CD14-positive monocyte (primary cell): ENCODE data around the gene MIPEP. TPM values are rescaled to one million over a fixed set of nuclear protein-coding genes. Genes with fewer than 3 reads are reported as not detected.

Experiments
- DNase-seq, 3 donors: peaks; one replicate each; pipeline ENCODE4 v3.0.0-alpha.2; 2011 to 2022
- H2AFZ ChIP-seq: 2 replicates; pipeline ENCODE4 v1.6.0; 2012; ENCODE audit warnings: mild to moderate bottlenecking, low read depth, low read length, inconsistent platforms; ENCODE audit not compliant: insufficient read depth, poor library complexity, severe bottlenecking
- H3K27ac ChIP-seq, 2 donors: 1 replicate in 1 of 2; 2 replicates in 1 of 2; pipeline ENCODE4 v1.5.1; 2012 to 2013; ENCODE audit warnings: low read length in 2 of 2, control low read depth in 1 of 2, inconsistent platforms in 1 of 2, low read depth in 1 of 2, mild to moderate bottlenecking in 1 of 2
- H3K27me3 ChIP-seq, 2 donors: one replicate each; pipeline versions ENCODE4 v1.6.0 to v1.6.1; 2011 to 2013; ENCODE audit warnings: low read length in 2 of 2; ENCODE audit not compliant: control insufficient read depth in 2 of 2, insufficient read depth in 2 of 2
- H3K36me3 ChIP-seq, 2 donors: replicated peaks in 1 of 2; 1 replicate in 1 of 2; 2 replicates in 1 of 2; pipeline versions ENCODE4 v1.5.1 to v1.6.1; 2012 to 2013; ENCODE audit warnings: low read length in 2 of 2, control low read depth in 1 of 2, inconsistent platforms in 1 of 2, mild to moderate bottlenecking in 1 of 2; ENCODE audit not compliant: insufficient read depth in 2 of 2, control insufficient read depth in 1 of 2
- H3K4me1 ChIP-seq, 2 donors: 1 replicate in 1 of 2; 2 replicates in 1 of 2; pipeline versions ENCODE4 v1.5.1 to v1.6.1; 2012 to 2013; ENCODE audit warnings: low read length in 2 of 2, control low read depth in 1 of 2, inconsistent platforms in 1 of 2, mild to moderate bottlenecking in 1 of 2, moderate library complexity in 1 of 2; ENCODE audit not compliant: insufficient read depth in 2 of 2, control insufficient read depth in 1 of 2
- H3K4me2 ChIP-seq: replicated peaks from 2 replicates; pipeline ENCODE3; 2012; ENCODE audit warnings: low read length, moderate library complexity, mild to moderate bottlenecking; ENCODE audit not compliant: poor library complexity, severe bottlenecking; ENCODE audit errors: extremely low read depth
- H3K4me3 ChIP-seq, 3 experiments: fragments of 200-600 bp in 1 of 3; sonication (generic) in 1 of 3; replicated peaks in 1 of 3; 1 replicate in 2 of 3; 2 replicates in 1 of 3; pipeline ENCODE4 v1.5.1; 2011 to 2013; ENCODE audit warnings: low read length in 3 of 3, mild to moderate bottlenecking in 3 of 3, control low read depth in 2 of 3, low read depth in 2 of 3, inconsistent platforms in 1 of 3, moderate library complexity in 1 of 3
- H3K79me2 ChIP-seq: 2 replicates; pipeline ENCODE4 v1.6.0; 2012; ENCODE audit warnings: mild to moderate bottlenecking, control low read depth, inconsistent platforms, low read length, moderate library complexity; ENCODE audit not compliant: insufficient read depth
- H3K9ac ChIP-seq: 2 replicates; pipeline ENCODE4 v1.6.0; 2017; ENCODE audit warnings: low read length, mild to moderate bottlenecking; ENCODE audit not compliant: insufficient read depth, poor library complexity, severe bottlenecking
- H3K9me3 ChIP-seq, 2 donors: replicated peaks in 1 of 2; 1 replicate in 1 of 2; 2 replicates in 1 of 2; pipeline versions ENCODE4 v1.5.1 to v1.6.1; 2012 to 2013; ENCODE audit warnings: low read length in 2 of 2, control low read depth in 1 of 2; ENCODE audit not compliant: control insufficient read depth in 1 of 2, insufficient read depth in 1 of 2
- H4K20me1 ChIP-seq: 2 replicates; pipeline ENCODE4 v1.6.0; 2012; ENCODE audit warnings: mild to moderate bottlenecking, low read length, control low read depth, moderate library complexity; ENCODE audit not compliant: insufficient read depth
- H3K27ac Mint-ChIP-seq, 7 donors: one replicate each; pipeline ENCODE4 v1.8.0; 2020; ENCODE audit warnings: mild to moderate bottlenecking in 7 of 7, mixed read lengths in 7 of 7, moderate library complexity in 6 of 7, inconsistent platforms in 2 of 7
- H3K27me3 Mint-ChIP-seq, 3 donors: one replicate each; pipeline ENCODE4 v1.8.0; 2021 to 2022; ENCODE audit warnings: low read depth in 3 of 3, mild to moderate bottlenecking in 3 of 3, mixed read lengths in 3 of 3, moderate library complexity in 3 of 3, inconsistent platforms in 1 of 3
- H3K36me3 Mint-ChIP-seq, 2 donors: one replicate each; pipeline ENCODE4 v1.8.0; 2020; ENCODE audit warnings: mixed read lengths in 2 of 2, inconsistent platforms in 1 of 2, mild to moderate bottlenecking in 1 of 2
- H3K4me1 Mint-ChIP-seq: one replicate; pipeline ENCODE4 v1.8.0; 2020; ENCODE audit warnings: mild to moderate bottlenecking, mixed read lengths
- H3K4me3 Mint-ChIP-seq, 2 donors: one replicate each; pipeline ENCODE4 v1.8.0; 2020; ENCODE audit warnings: mild to moderate bottlenecking in 2 of 2, mixed read lengths in 2 of 2, moderate library complexity in 1 of 2
- H3K9me3 Mint-ChIP-seq, 7 donors: one replicate each; pipeline ENCODE4 v1.8.0; 2020 to 2022; ENCODE audit warnings: mixed read lengths in 7 of 7, mild to moderate bottlenecking in 6 of 7, moderate library complexity in 6 of 7, inconsistent platforms in 2 of 7
- CTCF ChIP-seq: fragments of 200-600 bp; IDR thresholded peaks from one replicate; pipeline ENCODE4 v1.8.0; 2022; ENCODE audit warnings: antibody characterized with exemption, mild to moderate bottlenecking
- WGBS: methylation state at CpG from one replicate; pipeline ENCODE4 v1.1.5; 2013; ENCODE audit warnings: missing lambda C conversion rate; ENCODE audit not compliant: insufficient coverage; 5-methylcytosine and 5-hydroxymethylcytosine counted together
- intact Hi-C, 2 donors: fragments of 100-400 bp; cut with micrococcal nuclease; formaldehyde crosslinking; loops; one replicate each; pipeline versions ENCODE4 v1.15.0 to v1.15.1; 2023
- polyA plus RNA-seq, 3 donors: library from polyadenylated mRNA; depleted of rRNA in 1 of 3; unstranded in 2 of 3; stranded (reverse) in 1 of 3; fragments of 300-500 nt in 2 of 3; fragments of >200 nt in 1 of 3; fragmentation: Illumina TruSeq in 2 of 3; gene quantifications; 1 replicate in 2 of 3; 2 replicates in 1 of 3; pipeline ENCODE4 v1.2.3, GENCODE V29; 2012 to 2021

MIPEP gene
- polyA plus RNA-seq, 3 donors, result 1.2 to 9.9 (median 7.7) TPM

DNA sequence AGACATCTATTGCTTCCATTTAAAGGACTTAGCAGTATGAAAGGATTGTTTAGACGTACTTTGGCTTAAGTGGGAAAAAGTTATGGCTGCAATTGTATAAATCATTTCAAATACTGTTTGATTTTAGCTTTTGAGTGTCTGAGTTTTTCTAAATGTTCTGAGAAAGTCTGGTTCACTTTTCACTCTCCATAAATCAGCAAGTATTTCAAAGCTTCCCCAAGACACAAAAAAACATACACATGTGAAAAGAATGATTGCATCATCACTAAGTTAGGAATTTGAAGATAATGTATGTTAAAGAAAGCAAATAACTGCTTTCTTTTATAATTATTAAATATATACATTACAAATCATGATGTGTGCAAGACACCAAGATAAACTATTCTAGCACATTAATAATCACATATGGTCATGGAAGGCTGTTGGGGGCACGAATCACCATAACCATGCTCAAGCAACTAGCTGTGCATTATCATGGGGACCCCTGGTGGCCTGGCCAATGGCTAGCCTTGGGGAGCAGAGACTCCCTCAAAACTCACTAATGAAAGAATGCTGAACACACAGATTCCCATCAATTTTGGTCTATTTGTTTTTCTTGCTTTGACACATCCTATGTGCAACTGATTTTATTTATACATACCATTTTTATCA is 111.1 kb downstream of the MIPEP start:
- Histone ChIP-seq H4K20me1 (no peaks in the 10 kb centered on the region), H3K4me3 (no peak overlapping the region), H3K9ac (no peak overlapping the region), H3K27me3 (no peaks in the 10 kb centered on the region), H3K4me2 (no peak overlapping the region), H3K79me2 (no peaks in the 10 kb centered on the region), H3K36me3 (no peaks in the 10 kb centered on the region), H3K9me3 (no peaks in the 10 kb centered on the region), H3K4me1 (peaks cover 0 to 3% of the 10 kb centered on the region in 2 donors), H3K27ac (no peak overlapping the region), H2AFZ (no peak overlapping the region)
- Mint-ChIP-seq H3K27me3 (no peaks in the 10 kb centered on the region), H3K4me3 (no peak overlapping the region), H3K9me3 (peaks cover 2 to 21% (median 7%) of the 10 kb centered on the region in 7 donors), H3K27ac (no peak overlapping the region), H3K4me1 (peaks cover 6% of the 10 kb centered on the region), H3K36me3 (peaks cover 0 to 2% of the 10 kb centered on the region in 2 donors)
- WGBS, result 100% methylated on average over 1 of the region's 2 CpGs
- intact Hi-C loops, result no loop called here
- no peak for DNase-seq
- no peak for TF ChIP-seq CTCF

- no peak overlapping the region for H2AFZ ChIP-seq
Observed at GRCh38 chr13:23777575-23777870, 111.7 kb downstream of the MIPEP start.

More at GRCh38 chr13:23777575-23777870, 111.7 kb downstream of the MIPEP start:
- H3K27ac ChIP-seq, result no peak overlapping the region
- H3K4me1 ChIP-seq, result peaks cover 0 to 3% of the 10 kb centered on the region in 2 donors
- Mint-ChIP-seq H3K4me3 (no peak overlapping the region), H3K4me1 (peaks cover 6% of the 10 kb centered on the region), H3K36me3 (peaks cover 0 to 2% of the 10 kb centered on the region in 2 donors), H3K27ac (no peak overlapping the region), H3K27me3 (no peaks in the 10 kb centered on the region), H3K9me3 (peaks cover 2 to 21% (median 7%) of the 10 kb centered on the region in 7 donors)
- H3K4me3 ChIP-seq, result no peak overlapping the region
- no peaks in the 10 kb centered on the region for H3K9me3 ChIP-seq
- no peak overlapping the region for H3K9ac ChIP-seq
- H3K27me3 ChIP-seq, result no peaks in the 10 kb centered on the region
- H4K20me1 ChIP-seq, result no peaks in the 10 kb centered on the region
- no peaks in the 10 kb centered on the region for H3K36me3 ChIP-seq
- H3K4me2 ChIP-seq, result no peak overlapping the region
- WGBS, result no CpG with 5 or more reads among the region's 1 CpG
- intact Hi-C loops, result no loop called here
- TF ChIP-seq CTCF, result no peak
- no peaks in the 10 kb centered on the region for H3K79me2 ChIP-seq
- no peak for DNase-seq
